Breast epithelium (tissue), 4 donors: ENCODE measurements around the gene TSC22D3. TPM values are rescaled to one million over a fixed set of nuclear protein-coding genes. Genes with fewer than 3 reads are reported as not detected.

Experiments used
- DNase-seq, 2 donors: peaks; one replicate each; pipeline ENCODE4 v3.0.0-alpha.2; 2019; ENCODE audit warnings: low spot score in 2 of 2
- H3K27ac ChIP-seq, 2 donors: fragments of 200-600 bp; sonication (generic) in 1 of 2; one replicate each; pipeline ENCODE4 v1.5.1; 2016 to 2019; ENCODE audit warnings: mild to moderate bottlenecking in 1 of 2
- H3K27me3 ChIP-seq, 2 donors: fragments of 200-600 bp; sonication (generic) in 1 of 2; one replicate each; pipeline versions ENCODE4 v1.5.1 to v1.6.0; 2017 to 2019; ENCODE audit warnings: control low read depth in 1 of 2, mild to moderate bottlenecking in 1 of 2
- H3K36me3 ChIP-seq: fragments of 200-600 bp; one replicate; pipeline ENCODE4 v1.5.1; 2019
- H3K4me1 ChIP-seq, 2 donors: fragments of 200-600 bp; sonication (generic); one replicate each; pipeline ENCODE4 v1.5.1; 2016 to 2019; ENCODE audit warnings: control low read depth in 1 of 2
- H3K4me3 ChIP-seq, 3 donors: fragments of 200-600 bp; sonication (generic); 1 replicate in 2 of 3; 2 replicates in 1 of 3; pipeline ENCODE4 v1.5.1; 2016 to 2019; ENCODE audit warnings: mild to moderate bottlenecking in 3 of 3, moderate library complexity in 2 of 3
- H3K9me3 ChIP-seq, 2 donors: fragments of 200-600 bp; sonication (generic) in 1 of 2; one replicate each; pipeline ENCODE4 v1.5.1; 2016 to 2019; ENCODE audit warnings: control low read depth in 1 of 2
- POLR2A ChIP-seq: fragments of 450-650 bp; IDR thresholded peaks from one replicate; pipeline ENCODE4 v1.6.1; 2016; ENCODE audit warnings: antibody characterized with exemption, mild to moderate bottlenecking, moderate library complexity
- POLR2AphosphoS5 ChIP-seq, 3 donors: sonication (generic); formaldehyde crosslinking; IDR thresholded peaks; one replicate each; pipeline ENCODE4 v1.6.1; 2017; ENCODE audit warnings: antibody characterized with exemption in 3 of 3
- intact Hi-C: fragments of 100-400 bp; cut with DNase I; formaldehyde crosslinking; loops from one replicate; pipeline ENCODE4 v1.15.1; 2023; ENCODE audit warnings: low total_unique reads
- total RNA-seq, 3 donors: library from RNA; depleted of rRNA; stranded (reverse); fragments of >200 nt; gene quantifications; one replicate each; pipeline ENCODE4 v1.1.0, GENCODE V29; 2016
- TF ChIP-seq, protein P1 (sequence below), 3 donors: fragments of 450-650 bp; IDR thresholded peaks; one replicate each; pipeline ENCODE4 v1.5.1; 2016 to 2017; ENCODE audit warnings: antibody characterized with exemption in 3 of 3, mild to moderate bottlenecking in 3 of 3, moderate library complexity in 3 of 3

TSC22D3 gene
- total RNA-seq, 3 donors from 2014 or later, result 606 to 1,046 (median 681) TPM

DNA sequence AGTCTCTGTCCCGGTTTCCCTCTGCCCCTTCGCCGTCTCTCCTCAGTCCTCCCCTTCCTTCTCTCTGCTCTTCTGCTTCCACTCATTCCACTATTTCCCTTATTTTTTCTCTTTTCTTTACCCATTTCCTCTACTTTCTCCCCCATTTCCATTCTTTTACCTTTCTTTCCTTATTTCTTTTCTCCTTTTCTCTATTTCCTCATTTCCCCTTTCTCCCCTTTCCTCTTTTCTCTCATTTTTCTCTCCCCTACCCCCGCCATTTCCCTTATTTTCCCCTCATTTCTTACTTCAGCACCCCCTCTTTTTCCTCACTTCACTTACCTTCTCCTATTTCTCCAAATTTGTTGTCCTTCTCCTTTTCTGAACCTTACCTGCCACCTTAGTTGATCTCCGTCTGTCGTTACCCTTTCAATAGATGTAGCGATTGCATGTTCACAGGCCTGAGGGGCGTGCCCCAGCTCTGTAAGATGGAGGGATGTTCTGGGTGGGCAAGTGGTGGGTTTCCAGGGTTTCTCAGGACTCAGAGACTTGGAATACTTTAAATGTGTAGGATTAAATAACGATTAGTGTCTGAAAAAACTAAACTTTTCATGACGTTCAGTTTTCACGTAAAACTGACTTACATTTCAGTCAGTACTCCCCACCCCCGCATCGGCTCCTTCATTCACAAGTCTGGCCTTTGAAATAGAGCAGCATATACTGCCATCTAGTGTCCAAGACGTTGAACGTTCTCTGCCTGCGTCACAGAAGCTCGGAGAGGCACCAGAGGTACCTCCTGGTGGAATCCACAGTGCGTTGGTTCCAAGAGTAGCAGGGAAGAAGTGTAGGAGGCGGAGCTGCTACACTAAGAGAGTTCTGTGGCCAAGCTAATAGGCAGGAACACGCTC is 1.3 kb upstream of the TSC22D3 start:
- Histone ChIP-seq H3K36me3 (no peaks in the 10 kb centered on the region), H3K4me1 (no peaks in the 10 kb centered on the region), H3K9me3 (no peaks in the 10 kb centered on the region), H3K27ac (peak overlapping the region; percentile 76 to 81), H3K27me3 (peaks cover 3 to 43% of the 10 kb centered on the region in 2 donors), H3K4me3 (peak overlapping the region; percentile 55 to 72 (median 59))
- TF ChIP-seq, protein P1, sequence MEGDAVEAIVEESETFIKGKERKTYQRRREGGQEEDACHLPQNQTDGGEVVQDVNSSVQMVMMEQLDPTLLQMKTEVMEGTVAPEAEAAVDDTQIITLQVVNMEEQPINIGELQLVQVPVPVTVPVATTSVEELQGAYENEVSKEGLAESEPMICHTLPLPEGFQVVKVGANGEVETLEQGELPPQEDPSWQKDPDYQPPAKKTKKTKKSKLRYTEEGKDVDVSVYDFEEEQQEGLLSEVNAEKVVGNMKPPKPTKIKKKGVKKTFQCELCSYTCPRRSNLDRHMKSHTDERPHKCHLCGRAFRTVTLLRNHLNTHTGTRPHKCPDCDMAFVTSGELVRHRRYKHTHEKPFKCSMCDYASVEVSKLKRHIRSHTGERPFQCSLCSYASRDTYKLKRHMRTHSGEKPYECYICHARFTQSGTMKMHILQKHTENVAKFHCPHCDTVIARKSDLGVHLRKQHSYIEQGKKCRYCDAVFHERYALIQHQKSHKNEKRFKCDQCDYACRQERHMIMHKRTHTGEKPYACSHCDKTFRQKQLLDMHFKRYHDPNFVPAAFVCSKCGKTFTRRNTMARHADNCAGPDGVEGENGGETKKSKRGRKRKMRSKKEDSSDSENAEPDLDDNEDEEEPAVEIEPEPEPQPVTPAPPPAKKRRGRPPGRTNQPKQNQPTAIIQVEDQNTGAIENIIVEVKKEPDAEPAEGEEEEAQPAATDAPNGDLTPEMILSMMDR (IDR thresholded peaks at IDR 0.05), result peak; percentile 67 to 84 (median 73)
- TF ChIP-seq POLR2AphosphoS5 (IDR thresholded peaks at IDR 0.05) (peak in 1 of 3 donors; percentile 47), POLR2A (no peak)
- intact Hi-C loops, result no loop called here
- peak; percentile 69 to 87 for DNase-seq

DNA sequence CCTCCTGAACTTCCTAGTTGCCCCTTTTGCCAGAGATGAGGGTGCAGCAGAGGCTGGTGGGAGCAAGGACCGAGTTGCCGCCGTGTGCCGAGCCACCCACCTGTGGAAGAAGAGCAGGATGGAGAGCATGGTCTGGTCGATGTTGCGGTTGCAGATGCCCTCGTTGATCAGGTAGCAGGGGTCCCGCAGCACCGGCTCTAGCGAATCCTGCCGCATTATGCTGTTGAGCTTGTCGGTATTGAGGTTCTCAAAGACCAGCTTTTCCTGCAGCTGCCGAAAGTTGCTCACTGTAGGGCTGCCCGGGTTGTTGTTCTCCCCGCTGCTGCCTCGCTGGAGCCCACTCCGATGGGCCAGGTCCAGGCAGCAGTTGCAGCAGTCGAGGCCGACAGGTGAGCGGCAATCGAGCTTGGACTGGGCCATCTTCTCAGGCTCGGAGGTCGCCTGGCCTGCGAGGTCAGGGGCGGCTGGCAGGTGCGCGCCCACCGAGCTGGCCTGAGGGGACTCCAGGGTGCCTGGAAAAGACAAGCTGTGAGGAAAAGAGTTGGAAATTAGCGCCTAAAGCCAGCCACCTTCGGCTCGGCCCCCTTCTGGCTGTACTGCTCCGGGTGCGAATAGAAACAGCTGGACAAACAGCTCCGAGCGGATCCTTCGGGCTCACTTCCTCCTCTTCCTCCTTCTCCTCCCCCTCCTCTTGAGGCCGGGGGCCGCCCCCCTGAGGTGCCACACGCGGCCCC is 420 bp downstream of the TSC22D3 start:
- H3K4me3 ChIP-seq, result peak overlapping the region; percentile 55 to 72 (median 59)
- no peaks in the 10 kb centered on the region for H3K9me3 ChIP-seq
- peak in 1 of 3 donors; percentile 28 for TF ChIP-seq POLR2AphosphoS5 (IDR thresholded peaks at IDR 0.05)
- TF ChIP-seq, protein P1 (IDR thresholded peaks at IDR 0.05), result no peak
- intact Hi-C loops, result no loop called here
- H3K27ac ChIP-seq, result peak overlapping the region; percentile 76 to 81
- no peaks in the 10 kb centered on the region for H3K4me1 ChIP-seq
- no peak for DNase-seq
- H3K27me3 ChIP-seq, result peaks cover 3 to 53% of the 10 kb centered on the region in 2 donors
- no peaks in the 10 kb centered on the region for H3K36me3 ChIP-seq

DNA sequence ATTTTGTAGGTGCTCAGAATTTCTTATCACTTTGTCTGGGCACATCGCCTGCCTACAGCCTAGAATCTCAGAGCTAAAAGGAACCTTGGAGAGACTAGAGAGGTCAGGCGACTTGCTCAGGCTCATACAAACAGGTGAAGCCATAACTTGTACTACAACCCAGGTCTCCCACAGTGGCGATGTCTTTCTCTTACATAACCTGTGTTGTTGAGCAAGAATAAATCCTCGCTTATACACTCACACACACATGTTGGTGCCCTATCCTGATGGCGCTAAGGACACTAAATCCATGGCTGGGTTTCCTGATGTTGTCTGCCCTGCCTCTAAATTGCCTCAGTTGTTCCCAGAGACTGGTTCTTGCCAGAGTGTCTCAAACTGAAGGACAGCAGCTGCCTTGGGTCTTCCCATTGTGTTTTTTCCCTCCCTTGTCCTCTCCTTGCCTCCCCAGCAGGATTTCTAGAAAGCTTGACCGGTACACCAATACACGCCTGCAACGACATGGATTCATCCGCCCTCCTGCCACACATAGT is 1.6 kb downstream of the TSC22D3 start:
- Histone ChIP-seq H3K27ac (peak overlapping the region in 1 of 2 donors; percentile 32), H3K4me1 (no peaks in the 10 kb centered on the region), H3K4me3 (peak overlapping the region; percentile 55 to 72 (median 59)), H3K36me3 (no peaks in the 10 kb centered on the region), H3K27me3 (peaks cover 3 to 53% of the 10 kb centered on the region in 2 donors), H3K9me3 (no peaks in the 10 kb centered on the region)
- TF ChIP-seq POLR2A (no peak), POLR2AphosphoS5 (IDR thresholded peaks at IDR 0.05) (no peak)
- TF ChIP-seq, protein P1 (IDR thresholded peaks at IDR 0.05), result no peak
- no peak for DNase-seq
- intact Hi-C loops, result no loop called here

DNA sequence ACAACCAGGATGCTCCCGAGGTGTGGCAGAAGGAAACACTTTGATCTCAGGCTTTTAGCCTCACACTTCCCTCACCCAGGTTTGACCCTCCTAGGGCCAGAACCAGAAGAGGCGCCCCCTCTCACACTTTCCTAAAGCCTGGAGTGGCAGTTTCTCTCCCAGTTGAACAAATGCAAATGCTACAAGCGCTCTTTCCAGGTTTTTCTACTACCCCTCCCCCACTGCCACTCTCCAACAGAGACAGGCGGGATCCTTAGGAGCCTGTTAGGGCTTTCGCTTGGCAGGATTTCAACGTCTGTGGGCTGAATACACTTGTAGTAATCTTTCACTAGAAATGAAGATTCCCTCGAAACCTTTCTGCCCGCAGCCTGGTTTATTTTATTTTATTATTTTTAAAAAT is 2.4 kb downstream of the TSC22D3 start:
- H3K4me3 ChIP-seq, result peak overlapping the region in 1 of 3 donors; percentile 72
- H3K27me3 ChIP-seq, result peaks cover 3 to 60% of the 10 kb centered on the region in 2 donors
- no peaks in the 10 kb centered on the region for H3K4me1 ChIP-seq
- H3K9me3 ChIP-seq, result no peaks in the 10 kb centered on the region
- no peak for DNase-seq
- TF ChIP-seq POLR2AphosphoS5 (IDR thresholded peaks at IDR 0.05) (no peak), POLR2A (no peak)
- TF ChIP-seq, protein P1 (IDR thresholded peaks at IDR 0.05), result no peak
- intact Hi-C loops, result no loop called here
- H3K27ac ChIP-seq, result no peak overlapping the region
- no peaks in the 10 kb centered on the region for H3K36me3 ChIP-seq
